Activated CD8-positive, alpha-beta memory T cell treated with anti-CD3 and anti-CD28 coated beads, Interleukin-2, amount 50 U/mL, for 1 hour (primary cell): ENCODE measurements around the gene PIK3C2G.

Experiments used
- DNase-seq: peaks from one replicate; pipeline ENCODE4 v3.0.0-alpha.2; 2020; ENCODE audit errors: extremely low read depth

PIK3C2G gene

GRCh38 chr12:18562531-18562930 lies 301.2 kb downstream of the PIK3C2G start:
- no peak for DNase-seq

GRCh38 chr12:18564306-18564705 lies 303.0 kb downstream of the PIK3C2G start:
- no peak for DNase-seq

- no peak for DNase-seq
Observed at GRCh38 chr12:18567787-18568186, 306.5 kb downstream of the PIK3C2G start.

GRCh38 chr12:18570543-18570942 lies 309.2 kb downstream of the PIK3C2G start:
- no peak for DNase-seq

- DNase-seq: no peak
Observed at GRCh38 chr12:18576104-18576626, 314.8 kb downstream of the PIK3C2G start.

GRCh38 chr12:18576648-18577047 lies 315.3 kb downstream of the PIK3C2G start:
- DNase-seq: no peak

- DNase-seq: no peak
Observed at GRCh38 chr12:18578191-18578590, 316.9 kb downstream of the PIK3C2G start.

- DNase-seq: no peak
Observed at GRCh38 chr12:18580291-18580690, 319.0 kb downstream of the PIK3C2G start.

- DNase-seq: no peak
Observed at GRCh38 chr12:18580706-18581105, 319.4 kb downstream of the PIK3C2G start.

- no peak for DNase-seq
Observed at GRCh38 chr12:18581232-18581962, 320.1 kb downstream of the PIK3C2G start.

- no peak for DNase-seq
Observed at GRCh38 chr12:18583655-18584054, 322.3 kb downstream of the PIK3C2G start.

GRCh38 chr12:18586581-18586980 lies 325.3 kb downstream of the PIK3C2G start:
- no peak for DNase-seq

GRCh38 chr12:18589316-18589715 lies 328.0 kb downstream of the PIK3C2G start:
- DNase-seq: no peak

GRCh38 chr12:18591473-18591872 lies 330.2 kb downstream of the PIK3C2G start:
- DNase-seq: no peak

GRCh38 chr12:18595412-18595811 lies 334.1 kb downstream of the PIK3C2G start:
- no peak for DNase-seq

GRCh38 chr12:18601962-18602361 lies 340.6 kb downstream of the PIK3C2G start:
- DNase-seq: no peak

- DNase-seq: no peak
Observed at GRCh38 chr12:18612971-18613370, 351.7 kb downstream of the PIK3C2G start.

GRCh38 chr12:18620986-18621385 lies 359.7 kb downstream of the PIK3C2G start:
- no peak for DNase-seq

- no peak for DNase-seq
Observed at GRCh38 chr12:18629445-18629844, 368.1 kb downstream of the PIK3C2G start.

GRCh38 chr12:18629916-18630315 lies 368.6 kb downstream of the PIK3C2G start:
- DNase-seq: no peak

- DNase-seq: no peak
Observed at GRCh38 chr12:18631339-18631738, 370.0 kb downstream of the PIK3C2G start.

- DNase-seq: no peak
Observed at GRCh38 chr12:18632848-18633247, 371.5 kb downstream of the PIK3C2G start.

GRCh38 chr12:18634382-18634781 lies 373.1 kb downstream of the PIK3C2G start:
- no peak for DNase-seq
